HG03460 (cell line): Measurements from ENCODE around the gene SCML1.
"Not testable (repeated sequence)": the region's sequence is repeated elsewhere in the genome, so short reads cannot be mapped to it uniquely, and the experiment has no call there.

Experiments used
- ATAC-seq: cut with Tn5 transposase; IDR thresholded peaks from one replicate; pipeline ENCODE4 v1.9.1; 2021; ENCODE audit not compliant: unreplicated experiment

The SCML1 gene

GRCh38 chrX:17738737-17739535, 1.6 kb downstream of the SCML1 start:
- ATAC-seq, result no peak

GRCh38 chrX:17740137-17741122, 3.1 kb downstream of the SCML1 start:
- no peak for ATAC-seq

- ATAC-seq, result no peak
Measured at GRCh38 chrX:17741123-17741511, 3.8 kb downstream of the SCML1 start.

- no peak for ATAC-seq
Measured at GRCh38 chrX:17743913-17744312, 6.6 kb downstream of the SCML1 start.

GRCh38 chrX:17744896-17745523, 7.7 kb downstream of the SCML1 start:
- ATAC-seq, result no peak

- ATAC-seq, result no peak
Measured at GRCh38 chrX:17747692-17748091, 10.4 kb downstream of the SCML1 start.

- ATAC-seq, result no peak
Measured at GRCh38 chrX:17748684-17749083, 11.4 kb downstream of the SCML1 start.

- no peak for ATAC-seq
Measured at GRCh38 chrX:17750436-17750835, 13.1 kb downstream of the SCML1 start.

- peak; percentile 87 for ATAC-seq
Measured at GRCh38 chrX:17758382-17758781, 21.1 kb downstream of the SCML1 start.

GRCh38 chrX:17759990-17760389, 22.7 kb downstream of the SCML1 start:
- ATAC-seq, result no peak

GRCh38 chrX:17767734-17768133, 30.4 kb downstream of the SCML1 start:
- no peak for ATAC-seq

- ATAC-seq, result no peak
Measured at GRCh38 chrX:17768997-17769396, 31.7 kb downstream of the SCML1 start.

- no peak for ATAC-seq
Measured at GRCh38 chrX:17769701-17770269, 32.5 kb downstream of the SCML1 start.

GRCh38 chrX:17773221-17773876, 36.1 kb downstream of the SCML1 start:
- no peak for ATAC-seq

- no peak for ATAC-seq
Measured at GRCh38 chrX:17774053-17774452, 36.8 kb downstream of the SCML1 start.

GRCh38 chrX:17778997-17779396, 41.7 kb downstream of the SCML1 start:
- no peak for ATAC-seq

GRCh38 chrX:17779434-17779833, 42.1 kb downstream of the SCML1 start:
- no peak for ATAC-seq

- not testable (repeated sequence) for ATAC-seq
Measured at GRCh38 chrX:17786554-17787347, 49.5 kb downstream of the SCML1 start.

GRCh38 chrX:17787557-17787956, 50.3 kb downstream of the SCML1 start:
- no peak for ATAC-seq

GRCh38 chrX:17788439-17788838, 51.1 kb downstream of the SCML1 start:
- no peak for ATAC-seq
